HG02840 (cell line): ENCODE results near the gene NBAS.
"Not testable (repeated sequence)": the region's sequence is repeated elsewhere in the genome, so short reads cannot be mapped to it uniquely, and the experiment has no call there.

ENCODE experiments used
- ATAC-seq: cut with Tn5 transposase; IDR thresholded peaks from one replicate; pipeline ENCODE4 v1.9.1; 2021; ENCODE audit warnings: mild to moderate bottlenecking, moderate library complexity, moderate number of reproducible peaks; ENCODE audit not compliant: unreplicated experiment, low FRiP score

NBAS gene

GRCh38 chr2:15281681-15282080 is 279.5 kb downstream of the NBAS start:
- ATAC-seq, result no peak

- ATAC-seq, result no peak
These were observed 281.8 kb downstream of the NBAS start for GRCh38 chr2:15279201-15279876.

GRCh38 chr2:15278296-15278695 is 282.8 kb downstream of the NBAS start:
- ATAC-seq, result no peak

- no peak for ATAC-seq
These were observed 285.8 kb downstream of the NBAS start for GRCh38 chr2:15275346-15275745.

- no peak for ATAC-seq
These were observed 287.7 kb downstream of the NBAS start for GRCh38 chr2:15273452-15273851.

DNA sequence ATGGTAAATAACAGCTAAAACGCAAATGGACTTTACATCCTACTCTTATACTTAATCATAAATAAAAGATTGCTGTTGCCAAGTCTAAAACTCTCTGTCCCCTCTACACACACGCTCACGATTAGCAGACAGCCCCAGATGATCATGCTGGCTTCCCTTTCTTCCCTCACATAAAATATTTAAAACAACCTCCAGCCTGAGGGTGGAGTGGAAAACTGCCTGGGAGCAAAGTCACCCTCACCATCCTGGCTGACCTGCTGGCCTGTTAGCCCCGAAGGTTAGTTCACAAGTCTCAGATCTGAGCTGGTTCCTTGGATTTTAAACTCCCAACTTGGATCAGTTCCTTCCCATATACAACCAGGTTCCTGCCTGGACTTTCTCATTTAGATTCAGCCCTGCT is 288.2 kb downstream of the NBAS start:
- no peak for ATAC-seq

GRCh38 chr2:15271941-15272542 is 289.1 kb downstream of the NBAS start:
- no peak for ATAC-seq

- no peak for ATAC-seq
These were observed 289.9 kb downstream of the NBAS start for GRCh38 chr2:15271276-15271675.

GRCh38 chr2:15269043-15269442 is 292.1 kb downstream of the NBAS start:
- ATAC-seq, result no peak

DNA sequence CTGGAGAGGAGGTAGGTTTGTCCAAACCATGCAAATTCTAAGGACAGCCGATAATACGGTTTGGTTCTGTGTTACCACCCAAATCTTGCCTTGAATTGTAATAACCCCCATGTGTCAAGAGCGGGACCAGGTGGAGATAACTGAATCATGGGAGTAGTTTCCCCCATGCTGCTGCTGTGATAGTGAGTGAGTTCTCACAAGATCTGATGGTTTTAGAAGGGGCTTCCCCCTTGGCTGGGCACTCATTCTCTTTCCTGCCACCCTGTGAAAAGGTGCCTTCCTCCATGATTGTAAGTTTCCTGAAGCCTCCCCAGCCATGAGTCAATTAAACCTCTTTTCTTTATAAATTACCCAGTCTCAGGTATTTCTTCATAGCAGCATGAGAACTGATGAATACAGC is 295.2 kb downstream of the NBAS start:
- no peak for ATAC-seq

- no peak for ATAC-seq
These were observed 297.0 kb downstream of the NBAS start for GRCh38 chr2:15263976-15264685.

- no peak for ATAC-seq
These were observed 298.3 kb downstream of the NBAS start for GRCh38 chr2:15262792-15263191.

DNA sequence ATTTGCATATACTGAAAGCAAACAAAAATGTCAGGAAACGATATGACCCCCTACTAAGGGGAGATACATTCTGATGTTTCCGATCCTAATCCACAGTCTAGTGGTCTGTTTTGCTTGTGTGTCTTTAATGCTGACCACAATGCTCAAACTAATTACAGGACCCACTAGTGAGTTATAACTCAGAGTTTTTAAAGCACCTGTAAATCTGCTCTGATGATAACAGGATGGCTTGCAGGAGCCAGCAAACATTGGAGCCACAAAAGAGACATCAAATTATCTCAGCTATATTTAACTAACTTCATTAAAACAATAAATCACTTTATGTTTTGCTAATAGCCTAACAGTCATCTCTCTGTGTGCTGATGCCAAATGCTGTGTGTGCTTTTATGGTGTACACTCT is 300.3 kb downstream of the NBAS start:
- ATAC-seq, result no peak

DNA sequence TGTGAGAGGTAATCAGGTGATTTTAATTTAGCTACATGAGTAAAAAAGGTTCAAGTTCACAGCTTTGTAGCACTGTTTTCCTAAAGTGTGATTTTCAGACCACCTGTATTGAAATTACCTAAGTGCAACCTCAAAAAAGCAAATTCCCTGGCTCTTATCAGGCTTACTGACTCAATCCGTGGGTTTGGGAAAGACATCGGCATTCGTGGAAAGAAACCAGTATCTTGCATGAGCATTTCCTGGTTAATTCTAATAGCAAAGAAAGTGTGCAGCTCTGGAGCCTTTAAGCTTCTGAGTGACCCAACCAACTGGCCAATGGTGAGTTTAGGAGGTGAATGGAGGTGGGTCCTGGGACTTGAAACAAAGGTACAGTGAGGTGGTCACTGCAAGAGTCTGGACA is 300.9 kb downstream of the NBAS start:
- ATAC-seq, result no peak

DNA sequence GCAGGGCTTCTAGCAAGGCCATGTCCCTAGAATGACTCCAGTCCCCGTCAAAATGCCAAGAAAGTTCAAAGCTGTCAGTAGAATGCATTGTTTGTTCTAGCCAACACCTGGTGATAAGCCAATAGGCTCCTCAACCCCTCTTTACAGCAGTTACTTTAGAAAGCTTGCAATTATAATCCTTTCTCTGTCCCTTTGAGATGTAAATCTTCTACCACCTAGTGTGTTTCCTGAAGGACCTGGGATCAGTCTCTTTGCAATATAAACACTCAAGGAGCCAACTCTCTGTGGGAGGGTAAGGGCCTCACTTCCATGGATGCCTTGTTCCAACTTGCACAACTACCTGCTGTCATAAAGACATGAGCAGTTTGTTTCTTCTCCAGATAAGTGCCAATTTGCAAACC is 301.8 kb downstream of the NBAS start:
- ATAC-seq, result no peak

- not testable (repeated sequence) for ATAC-seq
These were observed 302.7 kb downstream of the NBAS start for GRCh38 chr2:15258385-15258784.

DNA sequence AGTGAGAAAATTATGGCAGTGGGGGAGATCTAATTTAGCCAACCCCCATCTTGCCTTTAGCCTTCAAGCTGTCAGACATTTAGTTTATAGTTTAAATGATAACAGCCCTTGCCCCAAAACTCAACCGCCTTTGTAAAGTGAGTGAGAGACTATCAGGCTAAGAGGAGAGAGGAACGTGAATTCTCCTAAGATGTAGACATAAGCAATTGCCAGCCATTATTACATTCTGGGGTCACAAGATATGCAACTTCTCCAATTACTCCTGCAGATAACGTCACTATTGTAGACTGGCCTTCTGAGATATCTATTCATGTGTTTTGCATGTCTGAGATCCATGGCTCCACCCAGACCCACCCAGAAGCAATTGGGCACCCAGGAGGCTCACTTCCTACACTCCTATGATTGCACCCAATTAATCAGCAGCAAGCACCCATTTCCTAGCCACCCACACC is 307.3 kb downstream of the NBAS start:
- ATAC-seq, result no peak

- ATAC-seq, result no peak
These were observed 307.9 kb downstream of the NBAS start for GRCh38 chr2:15253247-15253646.

DNA sequence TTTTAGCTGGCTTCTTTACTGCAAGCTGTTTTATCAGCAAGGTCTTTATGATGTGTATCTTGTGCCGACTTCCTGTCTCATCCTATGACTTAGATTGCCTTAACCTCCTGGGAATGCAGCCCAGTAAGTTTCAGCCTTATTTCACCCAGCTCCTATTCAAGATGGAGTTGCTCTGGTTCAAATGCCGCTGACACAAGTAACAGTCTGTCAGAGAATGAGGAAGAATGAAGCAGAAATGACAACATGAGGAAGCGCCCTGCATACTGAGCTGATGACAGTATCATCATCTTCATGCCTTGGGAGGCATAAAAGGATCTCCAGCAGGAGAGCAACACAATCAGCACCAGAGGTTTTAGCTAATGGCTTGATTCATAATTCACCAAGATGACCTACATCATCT is 309.4 kb downstream of the NBAS start:
- no peak for ATAC-seq

DNA sequence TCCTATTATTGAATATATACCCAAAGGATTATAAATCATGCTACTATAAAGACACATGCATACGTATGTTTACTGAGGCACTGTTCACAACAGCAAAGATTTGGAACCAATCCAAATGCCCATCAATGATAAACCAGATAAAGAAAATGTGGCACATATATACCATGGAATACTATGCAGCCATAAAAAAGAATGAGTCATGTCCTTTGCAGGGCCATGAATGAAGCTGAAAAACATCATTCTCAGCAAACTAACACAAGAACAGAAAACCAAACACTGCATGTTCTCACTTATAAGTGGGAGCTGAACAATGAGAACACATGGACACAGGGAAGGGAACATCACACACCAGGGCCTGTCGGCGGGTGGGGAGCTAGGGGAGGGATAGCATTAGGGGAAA is 310.2 kb downstream of the NBAS start:
- not testable (repeated sequence) for ATAC-seq

DNA sequence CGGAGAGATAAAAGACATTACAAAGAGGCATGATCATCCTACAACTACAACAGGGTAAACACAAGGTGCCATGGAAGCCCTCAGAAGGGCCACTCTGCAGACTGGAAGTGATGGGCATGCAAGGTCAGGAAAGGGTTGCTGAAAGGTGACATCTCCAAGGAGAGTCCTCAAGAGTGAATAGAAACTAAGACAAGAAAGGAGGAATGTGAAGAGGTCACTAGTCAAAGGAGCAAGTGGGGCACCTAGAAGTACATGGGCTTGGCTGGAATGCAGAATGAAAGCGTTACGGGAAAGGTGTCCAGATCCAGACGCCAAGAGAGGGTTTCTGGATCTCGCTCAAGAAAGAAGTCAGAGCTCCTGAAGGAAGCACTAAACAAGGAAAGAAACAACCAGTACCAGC is 314.3 kb downstream of the NBAS start:
- no peak for ATAC-seq

DNA sequence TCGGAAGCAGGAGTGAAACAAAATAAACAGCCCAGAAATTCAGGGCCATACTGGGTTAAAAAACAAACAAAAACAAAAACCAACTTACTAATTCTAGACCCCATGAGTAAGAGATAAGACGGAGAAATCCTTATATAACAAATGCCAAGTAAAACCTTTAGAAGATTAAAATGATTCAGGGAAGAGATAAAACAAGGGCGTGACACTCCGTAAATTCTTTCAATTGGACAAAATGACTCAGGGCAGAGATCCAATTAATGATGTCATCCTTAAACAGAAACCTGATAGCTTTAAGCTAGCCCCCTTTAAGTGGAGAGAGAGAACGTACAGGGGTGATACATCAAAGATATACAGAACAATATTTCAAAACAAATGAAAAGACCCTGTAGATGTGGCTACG is 317.4 kb downstream of the NBAS start:
- no peak for ATAC-seq
